SK-N-SH (cell line): Measurements from ENCODE around the gene PLXNB3. TPM values are rescaled to one million over a fixed set of nuclear protein-coding genes. Genes with fewer than 3 reads are reported as not detected.

Experiments used
- CTCF ChIA-PET: fragments of 300-600, 350-600 bp; formaldehyde crosslinking; extraction: SDS; loops from one replicate; lab custom pipeline; 2021; lab: Yijun Ruan, JAX
- POLR2A ChIA-PET: fragments of 350-600 bp; sonication (Branson Sonifier 250); formaldehyde crosslinking; extraction: SDS; loops from one replicate; lab custom pipeline; 2020; ENCODE audit warnings: antibody characterized with exemption, inconsistent platforms; lab: Yijun Ruan, JAX
- DNase-seq: peaks from one replicate; pipeline ENCODE4 v3.0.0; 2012
- H2AFZ ChIP-seq: fragments of 200-600 bp; sonication (generic); 2 replicates; pipeline ENCODE4 v1.8.1; 2016; ENCODE audit warnings: antibody characterized with exemption, mild to moderate bottlenecking, low read depth
- H3F3A ChIP-seq: fragments of 200-600 bp; sonication (generic); replicated peaks from 2 replicates; pipeline ENCODE3; 2016; ENCODE audit warnings: antibody characterized with exemption, mild to moderate bottlenecking; ENCODE audit not compliant: insufficient read depth
- H3K27ac ChIP-seq, 2 experiments: fragments of 200-500 bp in 1 of 2; fragments of 200-600 bp in 1 of 2; sonication (Bioruptor generic) in 1 of 2; sonication (generic), shearing (Covaris generic) in 1 of 2; 2 replicates each; pipeline versions ENCODE4 v1.5.1 to v1.6.1; 2014 to 2016; ENCODE audit warnings: low read depth in 2 of 2, inconsistent platforms in 1 of 2, low read length in 1 of 2, mild to moderate bottlenecking in 1 of 2, mixed read lengths in 1 of 2
- H3K27me3 ChIP-seq: fragments of 200-600 bp; sonication (generic), shearing (Covaris generic); 2 replicates; pipeline ENCODE4 v1.6.1; 2016; ENCODE audit warnings: mixed run types; ENCODE audit not compliant: insufficient read depth
- H3K36me3 ChIP-seq, 2 experiments: fragments of 200-500 bp in 1 of 2; fragments of 200-600 bp in 1 of 2; sonication (Bioruptor generic) in 1 of 2; sonication (generic) in 1 of 2; replicated peaks in 1 of 2; 2 replicates each; pipeline versions ENCODE3 to v1.5.1; 2014 to 2016; ENCODE audit warnings: low read length in 1 of 2, mild to moderate bottlenecking in 1 of 2; ENCODE audit not compliant: insufficient read depth in 2 of 2, control insufficient read depth in 1 of 2
- H3K4me1 ChIP-seq, 2 experiments: fragments of 200-500 bp in 1 of 2; fragments of 200-600 bp in 1 of 2; sonication (Bioruptor generic) in 1 of 2; sonication (generic), shearing (Covaris generic) in 1 of 2; 2 replicates each; pipeline versions ENCODE4 v1.5.1 to v1.6.1; 2014 to 2016; ENCODE audit warnings: low read depth in 1 of 2, low read length in 1 of 2, mixed run types in 1 of 2; ENCODE audit not compliant: insufficient read depth in 2 of 2, control insufficient read depth in 1 of 2
- H3K4me2 ChIP-seq: fragments of 200-600 bp; sonication (generic), shearing (Covaris generic); 2 replicates; pipeline ENCODE4 v1.6.1; 2017; ENCODE audit warnings: mixed run types
- H3K4me3 ChIP-seq, 2 experiments: fragments of 200-500 bp in 1 of 2; fragments of 200-600 bp in 1 of 2; sonication (Bioruptor generic) in 1 of 2; sonication (generic), shearing (Covaris generic) in 1 of 2; 2 replicates each; pipeline versions ENCODE4 v1.5.1 to v1.8.1; 2014 to 2016; ENCODE audit warnings: low read depth in 2 of 2, inconsistent platforms in 1 of 2, low read length in 1 of 2, mild to moderate bottlenecking in 1 of 2, mixed read lengths in 1 of 2, moderate library complexity in 1 of 2
- H3K79me2 ChIP-seq: fragments of 200-600 bp; sonication (generic); 2 replicates; pipeline ENCODE4 v1.8.1; 2017; ENCODE audit warnings: mild to moderate bottlenecking; ENCODE audit not compliant: insufficient read depth
- H3K9ac ChIP-seq: fragments of 200-600 bp; sonication (generic); 2 replicates; pipeline ENCODE4 v1.6.1; 2017; ENCODE audit warnings: mixed run types
- H3K9me2 ChIP-seq: fragments of 200-600 bp; sonication (generic); 2 replicates; pipeline ENCODE4 v1.6.1; 2017; ENCODE audit warnings: mixed run types
- H3K9me3 ChIP-seq: fragments of 200-600 bp; sonication (generic); 2 replicates; pipeline ENCODE4 v1.6.1; 2017; ENCODE audit warnings: mixed run types, mild to moderate bottlenecking, moderate library complexity
- H4K20me1 ChIP-seq: fragments of 200-600 bp; sonication (generic); 2 replicates; pipeline ENCODE4 v1.6.1; 2017; ENCODE audit warnings: mild to moderate bottlenecking, mixed run types; ENCODE audit not compliant: insufficient read depth
- ELF1 ChIP-seq: IDR thresholded peaks from 2 replicates; pipeline ENCODE4 v1.4.0; 2012
- EZH2phosphoT487 ChIP-seq: fragments of 200-600 bp; sonication (generic); IDR thresholded peaks from 2 replicates; pipeline ENCODE4 v1.6.1; 2017; ENCODE audit warnings: low read depth, mixed run types, mild to moderate bottlenecking, antibody characterized with exemption, moderate library complexity, borderline replicate concordance
- FOSL2 ChIP-seq: IDR thresholded peaks from 2 replicates; pipeline ENCODE4 v1.4.0; 2012; ENCODE audit warnings: low read depth, mild to moderate bottlenecking, moderate library complexity, borderline replicate concordance
- FOXJ3 ChIP-seq: sonication (generic); formaldehyde crosslinking; IDR thresholded peaks from 2 replicates; pipeline ENCODE4 v1.5.1; 2020; ENCODE audit warnings: mild to moderate bottlenecking, missing genetic modification reagents
- GABPA ChIP-seq: IDR thresholded peaks from 2 replicates; pipeline ENCODE4 v1.4.0; 2012; ENCODE audit warnings: low read depth, mild to moderate bottlenecking
- JUND ChIP-seq: IDR thresholded peaks from 2 replicates; pipeline ENCODE4 v1.4.0; 2012
- MXI1 ChIP-seq: IDR thresholded peaks from 2 replicates; pipeline ENCODE4 v1.6.1; 2012; ENCODE audit warnings: mild to moderate bottlenecking, low read depth, low read length, improper control_type of control experiment
- NRF1 ChIP-seq: IDR thresholded peaks from 2 replicates; pipeline ENCODE4 v1.6.1; 2012; ENCODE audit warnings: low read depth, mild to moderate bottlenecking, low read length
- RFX5 ChIP-seq: IDR thresholded peaks from 2 replicates; pipeline ENCODE4 v1.6.1; 2012; ENCODE audit warnings: mild to moderate bottlenecking, improper control_type of control experiment, low read length
- RXRA ChIP-seq: IDR thresholded peaks from 2 replicates; pipeline ENCODE4 v1.4.0; 2012; ENCODE audit warnings: low read depth, mild to moderate bottlenecking, borderline replicate concordance
- SIN3A ChIP-seq: IDR thresholded peaks from 2 replicates; pipeline ENCODE4 v1.6.1; 2012; ENCODE audit warnings: low read depth, mild to moderate bottlenecking, low read length, moderate library complexity, borderline replicate concordance
- TAF1 ChIP-seq: IDR thresholded peaks from 2 replicates; pipeline ENCODE4 v1.6.1; 2012; ENCODE audit warnings: low read depth, mild to moderate bottlenecking, low read length, moderate library complexity, borderline replicate concordance
- TCF12 ChIP-seq: IDR thresholded peaks from 2 replicates; pipeline ENCODE4 v1.4.0; 2012
- YY1 ChIP-seq: IDR thresholded peaks from 2 replicates; pipeline ENCODE4 v1.4.0; 2012; ENCODE audit warnings: low read depth, mild to moderate bottlenecking
- WGBS: methylation state at CpG from one replicate; pipeline ENCODE4 v1.1.6; 2017; ENCODE audit warnings: low lambda C conversion rate; 5-methylcytosine and 5-hydroxymethylcytosine counted together
- polyA plus RNA-seq, 3 experiments: library from polyadenylated mRNA; depleted of rRNA; stranded (reverse); fragments of >200 nt; gene quantifications; 2 replicates each; pipeline ENCODE4 v1.2.3, GENCODE V29; 2012
- TF ChIP-seq, protein P1 (sequence below): IDR thresholded peaks from 2 replicates; pipeline ENCODE4 v1.4.0; 2012; ENCODE audit warnings: low read depth, borderline replicate concordance
- TF ChIP-seq, protein P2 (sequence below): fragments of 150-350 bp; IDR thresholded peaks from 2 replicates; pipeline ENCODE4 v1.6.1; 2017; ENCODE audit warnings: antibody characterized with exemption, low read length, low read depth, borderline replicate concordance
- TF ChIP-seq, protein P3 (sequence below): IDR thresholded peaks from 2 replicates; pipeline ENCODE4 v1.4.0; 2012; ENCODE audit warnings: low read depth, borderline replicate concordance
- TF ChIP-seq, protein P4 (sequence below): fragments of 150-350 bp; IDR thresholded peaks from 2 replicates; pipeline ENCODE4 v1.6.1; 2016; ENCODE audit warnings: mild to moderate bottlenecking, low read depth, low read length

Gene PLXNB3
- polyA plus RNA-seq, 1 of the 3 experiments (the other 2 are of a cell fraction): 15.5 TPM

DNA sequence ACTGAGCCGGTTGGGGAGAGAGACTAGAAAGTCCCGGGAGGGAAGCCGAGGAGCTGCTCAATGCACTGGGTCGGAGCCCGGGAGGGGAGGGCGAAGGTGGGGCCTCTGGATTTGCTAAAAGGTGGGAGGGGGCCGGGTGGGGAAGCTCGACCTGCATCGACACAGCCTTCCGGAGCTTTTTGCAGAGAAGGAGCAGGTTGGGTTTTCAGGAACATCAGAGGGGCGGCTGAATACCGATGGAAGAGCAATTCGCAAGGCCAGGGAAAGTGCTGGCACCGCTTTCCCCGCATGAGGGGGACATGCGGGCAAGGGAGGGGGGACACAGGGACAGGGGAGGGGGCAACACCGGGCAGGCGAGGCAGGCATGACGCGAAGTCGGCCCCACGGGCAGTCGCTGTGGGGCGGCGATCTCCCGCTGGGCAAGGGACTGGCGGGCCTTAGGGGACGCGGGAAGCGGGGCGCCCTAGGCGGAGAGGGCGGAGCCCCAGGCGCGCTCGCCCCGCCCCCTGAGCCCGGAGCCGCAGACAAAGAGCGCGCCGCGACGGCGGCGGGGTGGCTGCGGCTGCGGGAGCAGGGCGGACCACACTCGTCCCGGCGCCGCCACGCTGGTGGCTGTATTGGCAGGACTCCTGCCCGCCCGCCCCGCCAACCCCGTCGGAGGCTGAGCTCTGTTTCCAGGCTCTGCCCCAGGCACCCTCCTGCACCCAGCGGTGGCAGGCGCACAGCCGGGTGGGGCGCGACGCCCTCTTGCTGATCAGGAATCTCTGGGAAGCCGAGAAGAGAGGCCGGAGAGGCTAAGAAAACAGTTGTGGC, 54.7 kb downstream of the PLXNB3 start:
- H3K9ac ChIP-seq: peak overlapping the region; percentile 39; the same call in 1 of the 2 replicates
- H3F3A ChIP-seq: no peaks in the 10 kb centered on the region
- H2AFZ ChIP-seq: peak overlapping the region; percentile 59; the same call in 1 of the 2 replicates
- ChIA-PET CTCF (interaction anchor here (0.9 to 1.8 kb wide), 5 partner anchors 14 to 130 kb away, joined by 3 to 5 read pairs (median 3); no protein-coding TSS in a partner anchor), POLR2A (interaction anchor here (0.7 to 2.7 kb wide), 6 partner anchors 9 to 103 kb away, joined by 3 to 9 read pairs (median 4); partner anchors contain the start of genes IDH3G and SSR4)
- TF ChIP-seq SIN3A (no peak), GABPA (no peak)
- peaks cover 0 to 34% of the 10 kb centered on the region in 2 experiments; a peak in 1 of 4 replicates for H3K4me1 ChIP-seq
- H3K79me2 ChIP-seq: no peaks in the 10 kb centered on the region
- H3K4me2 ChIP-seq: peak overlapping the region; percentile 72
- WGBS: 22% methylated on average over 20 of the region's 67 CpGs
- DNase-seq: peak; percentile 90
- peaks cover 22% of the 10 kb centered on the region for H3K27me3 ChIP-seq
- H3K4me3 ChIP-seq: peak overlapping the region; percentile 32 to 37
- H3K9me2 ChIP-seq: no peaks in the 10 kb centered on the region
- no peaks in the 10 kb centered on the region for H3K9me3 ChIP-seq
- H3K27ac ChIP-seq: peak overlapping the region in 1 of 2 experiments; percentile 81; a peak in 2 of 4 replicates
- H3K36me3 ChIP-seq: no peaks in the 10 kb centered on the region
- no peaks in the 10 kb centered on the region for H4K20me1 ChIP-seq

DNA sequence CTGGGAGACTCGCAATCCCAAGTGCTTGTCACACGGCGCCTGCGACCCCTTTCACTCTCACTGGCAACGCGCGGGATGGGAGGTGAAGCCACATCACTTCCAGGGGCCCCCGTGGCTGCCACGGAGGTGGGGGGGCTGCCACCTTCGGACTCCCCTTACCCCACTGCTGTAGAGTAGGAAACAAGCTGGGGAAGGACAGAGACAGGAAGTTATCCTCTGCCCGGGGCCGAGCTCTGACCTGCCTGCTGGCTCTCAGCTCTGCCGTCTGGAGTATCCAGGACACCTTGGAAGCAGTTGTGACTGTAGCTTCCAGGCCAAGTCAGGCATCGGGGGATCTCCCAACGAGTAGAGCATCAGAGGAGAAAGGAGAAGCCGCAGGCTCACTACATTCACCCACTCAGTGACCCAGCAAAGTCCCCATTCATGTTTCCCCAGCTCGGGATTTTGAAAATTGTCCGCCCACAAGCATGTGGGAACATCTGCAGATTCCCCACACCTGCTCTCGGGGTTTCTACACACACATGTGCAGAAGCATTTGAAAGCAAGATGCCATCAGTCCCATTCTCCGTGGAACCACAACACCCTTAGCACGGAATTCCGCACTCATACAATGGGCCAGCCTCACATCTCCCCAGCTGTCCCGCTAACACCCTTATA, 55.5 kb downstream of the PLXNB3 start:
- WGBS: 48% methylated on average over 9 of the region's 23 CpGs
- peak; percentile 55 for DNase-seq
- TF ChIP-seq, protein P1, sequence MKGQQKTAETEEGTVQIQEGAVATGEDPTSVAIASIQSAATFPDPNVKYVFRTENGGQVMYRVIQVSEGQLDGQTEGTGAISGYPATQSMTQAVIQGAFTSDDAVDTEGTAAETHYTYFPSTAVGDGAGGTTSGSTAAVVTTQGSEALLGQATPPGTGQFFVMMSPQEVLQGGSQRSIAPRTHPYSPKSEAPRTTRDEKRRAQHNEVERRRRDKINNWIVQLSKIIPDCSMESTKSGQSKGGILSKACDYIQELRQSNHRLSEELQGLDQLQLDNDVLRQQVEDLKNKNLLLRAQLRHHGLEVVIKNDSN: no peak
- TF ChIP-seq, protein P2, sequence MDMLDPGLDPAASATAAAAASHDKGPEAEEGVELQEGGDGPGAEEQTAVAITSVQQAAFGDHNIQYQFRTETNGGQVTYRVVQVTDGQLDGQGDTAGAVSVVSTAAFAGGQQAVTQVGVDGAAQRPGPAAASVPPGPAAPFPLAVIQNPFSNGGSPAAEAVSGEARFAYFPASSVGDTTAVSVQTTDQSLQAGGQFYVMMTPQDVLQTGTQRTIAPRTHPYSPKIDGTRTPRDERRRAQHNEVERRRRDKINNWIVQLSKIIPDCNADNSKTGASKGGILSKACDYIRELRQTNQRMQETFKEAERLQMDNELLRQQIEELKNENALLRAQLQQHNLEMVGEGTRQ: no peak
- TF ChIP-seq, protein P3, sequence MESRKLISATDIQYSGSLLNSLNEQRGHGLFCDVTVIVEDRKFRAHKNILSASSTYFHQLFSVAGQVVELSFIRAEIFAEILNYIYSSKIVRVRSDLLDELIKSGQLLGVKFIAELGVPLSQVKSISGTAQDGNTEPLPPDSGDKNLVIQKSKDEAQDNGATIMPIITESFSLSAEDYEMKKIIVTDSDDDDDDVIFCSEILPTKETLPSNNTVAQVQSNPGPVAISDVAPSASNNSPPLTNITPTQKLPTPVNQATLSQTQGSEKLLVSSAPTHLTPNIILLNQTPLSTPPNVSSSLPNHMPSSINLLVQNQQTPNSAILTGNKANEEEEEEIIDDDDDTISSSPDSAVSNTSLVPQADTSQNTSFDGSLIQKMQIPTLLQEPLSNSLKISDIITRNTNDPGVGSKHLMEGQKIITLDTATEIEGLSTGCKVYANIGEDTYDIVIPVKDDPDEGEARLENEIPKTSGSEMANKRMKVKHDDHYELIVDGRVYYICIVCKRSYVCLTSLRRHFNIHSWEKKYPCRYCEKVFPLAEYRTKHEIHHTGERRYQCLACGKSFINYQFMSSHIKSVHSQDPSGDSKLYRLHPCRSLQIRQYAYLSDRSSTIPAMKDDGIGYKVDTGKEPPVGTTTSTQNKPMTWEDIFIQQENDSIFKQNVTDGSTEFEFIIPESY: no peak
- no peak for TF ChIP-seq NRF1
- TF ChIP-seq RXRA: no peak
- no peak for TF ChIP-seq TCF12
- no peak for TF ChIP-seq MXI1
- no peak for TF ChIP-seq SIN3A
- no peak for TF ChIP-seq EZH2phosphoT487
- TF ChIP-seq GABPA: no peak
- TF ChIP-seq RFX5: no peak
- no peak for TF ChIP-seq JUND
- no peak for TF ChIP-seq YY1
- TF ChIP-seq ELF1: no peak
- TF ChIP-seq FOSL2: no peak
- no peak for TF ChIP-seq TAF1
- TF ChIP-seq, protein P4, sequence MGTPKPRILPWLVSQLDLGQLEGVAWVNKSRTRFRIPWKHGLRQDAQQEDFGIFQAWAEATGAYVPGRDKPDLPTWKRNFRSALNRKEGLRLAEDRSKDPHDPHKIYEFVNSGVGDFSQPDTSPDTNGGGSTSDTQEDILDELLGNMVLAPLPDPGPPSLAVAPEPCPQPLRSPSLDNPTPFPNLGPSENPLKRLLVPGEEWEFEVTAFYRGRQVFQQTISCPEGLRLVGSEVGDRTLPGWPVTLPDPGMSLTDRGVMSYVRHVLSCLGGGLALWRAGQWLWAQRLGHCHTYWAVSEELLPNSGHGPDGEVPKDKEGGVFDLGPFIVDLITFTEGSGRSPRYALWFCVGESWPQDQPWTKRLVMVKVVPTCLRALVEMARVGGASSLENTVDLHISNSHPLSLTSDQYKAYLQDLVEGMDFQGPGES: no peak
- no peak for TF ChIP-seq FOXJ3 (CRISPR knock-in tag)
- Histone ChIP-seq H3K4me1 (peaks cover 0 to 34% of the 10 kb centered on the region in 2 experiments; a peak in 1 of 4 replicates), H3K27me3 (peaks cover 22% of the 10 kb centered on the region), H3F3A (no peaks in the 10 kb centered on the region), H3K9ac (peak overlapping the region; percentile 39; the same call in 1 of the 2 replicates), H4K20me1 (no peaks in the 10 kb centered on the region), H3K27ac (peak overlapping the region in 1 of 2 experiments; percentile 81; a peak in 2 of 4 replicates), H3K36me3 (no peaks in the 10 kb centered on the region), H3K9me2 (no peaks in the 10 kb centered on the region), H3K79me2 (no peaks in the 10 kb centered on the region), H3K4me3 (peak overlapping the region; percentile 32 to 37), H3K4me2 (peak overlapping the region; percentile 72), H2AFZ (peak overlapping the region; percentile 59; the same call in 1 of the 2 replicates), H3K9me3 (no peaks in the 10 kb centered on the region)
- ChIA-PET POLR2A (interaction anchor here (0.7 to 2.7 kb wide), 5 partner anchors 10 to 54 kb away, joined by 3 to 9 read pairs (median 4); partner anchors contain the start of genes IDH3G and SSR4), CTCF (interaction anchor here (0.9 to 1.1 kb wide), 4 partner anchors 15 to 129 kb away, joined by 3 read pairs; no protein-coding TSS in a partner anchor)
